Fibroblast of lung (primary cell): ENCODE measurements around the gene CCDC78.

Source experiments
- CTCF ChIP-seq, 2 donors: IDR thresholded peaks in 1 of 2; conservative IDR thresholded peaks in 1 of 2; 1 replicate in 1 of 2; 2 replicates in 1 of 2; pipeline ENCODE4 v1.5.1; 2011 to 2012; ENCODE audit warnings: low read length in 2 of 2, control low read depth in 1 of 2, inconsistent platforms in 1 of 2, low read depth in 1 of 2, mild to moderate bottlenecking in 1 of 2
- EZH2 ChIP-seq: IDR thresholded peaks from 2 replicates; pipeline ENCODE4 v1.5.1; 2012; ENCODE audit warnings: low read length, control low read depth, mild to moderate bottlenecking; ENCODE audit errors: missing control alignments

GRCh38 chr16:763369-764183, 37.3 kb upstream of the CCDC78 start:
- no peak for TF ChIP-seq CTCF (conservative IDR thresholded peaks at IDR 0.05 in 1 of 2, IDR thresholded peaks at IDR 0.05 in 1 of 2; ENCODE audit: low read depth in 1 of 2, low read length in 2 of 2)
- no peak for TF ChIP-seq EZH2
